H9 (cell line): Measurements from ENCODE around the gene TMCO4. TPM values are rescaled to one million over a fixed set of nuclear protein-coding genes. Genes with fewer than 3 reads are reported as not detected.

Source experiments
- DNase-seq: peaks from one replicate; pipeline ENCODE4 v3.0.0-alpha.2; 2017
- H2AFZ ChIP-seq: one replicate; pipeline ENCODE4 v1.6.1; 2013; ENCODE audit warnings: mild to moderate bottlenecking, low read length, control low read depth, moderate library complexity
- H2AK5ac ChIP-seq: 2 replicates; pipeline ENCODE4 v1.6.1; 2013; ENCODE audit warnings: low read length, control low read depth, mixed read lengths; ENCODE audit not compliant: insufficient read length
- H2BK120ac ChIP-seq: one replicate; pipeline ENCODE4 v1.6.1; 2013; ENCODE audit warnings: low read depth, mild to moderate bottlenecking, low read length, control low read depth, inconsistent platforms; ENCODE audit not compliant: poor library complexity, severe bottlenecking
- H2BK12ac ChIP-seq: 2 replicates; pipeline ENCODE4 v1.6.1; 2013; ENCODE audit warnings: low read length, control low read depth, mixed read lengths, low read depth; ENCODE audit not compliant: insufficient read length
- H2BK15ac ChIP-seq: 2 replicates; pipeline ENCODE4 v1.6.1; 2013; ENCODE audit warnings: low read depth, low read length, control low read depth
- H2BK20ac ChIP-seq: one replicate; pipeline ENCODE4 v1.6.1; 2013; ENCODE audit warnings: low read depth, mild to moderate bottlenecking, low read length, control low read depth, inconsistent platforms; ENCODE audit not compliant: poor library complexity, severe bottlenecking
- H2BK5ac ChIP-seq: 2 replicates; pipeline ENCODE4 v1.6.1; 2013; ENCODE audit warnings: low read length, control low read depth, mixed read lengths; ENCODE audit not compliant: insufficient read length
- H3K14ac ChIP-seq: 2 replicates; pipeline ENCODE4 v1.6.1; 2013; ENCODE audit warnings: low read length, control low read depth; ENCODE audit not compliant: insufficient read depth
- H3K18ac ChIP-seq: 2 replicates; pipeline ENCODE4 v1.6.1; 2013; ENCODE audit warnings: low read depth, mild to moderate bottlenecking, mixed read lengths, low read length, control low read depth; ENCODE audit not compliant: insufficient read length
- H3K23ac ChIP-seq: 2 replicates; pipeline ENCODE4 v1.6.1; 2013; ENCODE audit warnings: low read length, control low read depth, mixed read lengths, low read depth; ENCODE audit not compliant: insufficient read length
- H3K23me2 ChIP-seq: 2 replicates; pipeline ENCODE4 v1.6.1; 2013; ENCODE audit warnings: low read depth, mild to moderate bottlenecking, mixed read lengths, low read length, control low read depth; ENCODE audit not compliant: insufficient read length, poor library complexity, severe bottlenecking
- H3K27ac ChIP-seq: 2 replicates; pipeline ENCODE4 v1.5.1; 2013; ENCODE audit warnings: low read length, control low read depth, mixed read lengths, low read depth; ENCODE audit not compliant: insufficient read length
- H3K27me3 ChIP-seq: 2 replicates; pipeline ENCODE4 v1.6.1; 2013; ENCODE audit warnings: low read length, control low read depth, inconsistent platforms; ENCODE audit not compliant: insufficient read depth
- H3K4ac ChIP-seq: 2 replicates; pipeline ENCODE4 v1.6.1; 2013; ENCODE audit warnings: low read depth, mild to moderate bottlenecking, control low read depth, inconsistent platforms, low read length, moderate library complexity
- H3K4me1 ChIP-seq: 2 replicates; pipeline ENCODE4 v1.6.1; 2013; ENCODE audit warnings: low read length, control low read depth, inconsistent platforms; ENCODE audit not compliant: insufficient read depth
- H3K4me2 ChIP-seq: 2 replicates; pipeline ENCODE4 v1.6.1; 2013; ENCODE audit warnings: low read length, control low read depth, mixed read lengths; ENCODE audit not compliant: insufficient read length, insufficient read depth
- H3K56ac ChIP-seq: 2 replicates; pipeline ENCODE4 v1.6.1; 2013; ENCODE audit warnings: low read depth, mild to moderate bottlenecking, mixed read lengths, low read length, control low read depth; ENCODE audit not compliant: insufficient read length
- H3K79me1 ChIP-seq: 2 replicates; pipeline ENCODE4 v1.6.1; 2013; ENCODE audit warnings: low read depth, mild to moderate bottlenecking, moderate library complexity, low read length, control low read depth, inconsistent platforms; ENCODE audit not compliant: insufficient read depth, poor library complexity, severe bottlenecking
- H3K79me2 ChIP-seq: 2 replicates; pipeline ENCODE4 v1.6.1; 2013; ENCODE audit warnings: low read length, control low read depth, inconsistent platforms; ENCODE audit not compliant: insufficient read depth
- H3K9ac ChIP-seq: 2 replicates; pipeline ENCODE4 v1.6.1; 2013; ENCODE audit warnings: low read length, control low read depth, mixed read lengths; ENCODE audit not compliant: insufficient read length; ENCODE audit errors: extremely low read depth
- H3K9me3 ChIP-seq: one replicate; pipeline ENCODE4 v1.6.1; 2013; ENCODE audit warnings: low read depth, low read length, inconsistent platforms; ENCODE audit not compliant: control insufficient read depth
- H3T11ph ChIP-seq: one replicate; pipeline ENCODE4 v1.6.1; 2013; ENCODE audit warnings: mild to moderate bottlenecking, low read length, control low read depth, inconsistent platforms
- H4K20me1 ChIP-seq: one replicate; pipeline ENCODE4 v1.6.1; 2013; ENCODE audit not compliant: control insufficient read depth, insufficient read length, insufficient read depth
- H4K5ac ChIP-seq: 2 replicates; pipeline ENCODE4 v1.6.1; 2013; ENCODE audit warnings: low read depth, mild to moderate bottlenecking, mixed read lengths, low read length, control low read depth; ENCODE audit not compliant: insufficient read length
- H4K8ac ChIP-seq: replicated peaks from 2 replicates; pipeline ENCODE4 v1.6.1; 2013; ENCODE audit warnings: low read length, control low read depth, mixed read lengths, low read depth; ENCODE audit not compliant: insufficient read length
- H4K91ac ChIP-seq: 2 replicates; pipeline ENCODE4 v1.6.1; 2013; ENCODE audit warnings: low read depth, mild to moderate bottlenecking, moderate library complexity, mixed read lengths, low read length, control low read depth; ENCODE audit not compliant: insufficient read length
- H3K27ac Mint-ChIP-seq, 3 experiments: 2 replicates in 2 of 3; 3 replicates in 1 of 3; pipeline ENCODE4 v1.8.0; 2020 to 2021; ENCODE audit warnings: mixed read lengths in 3 of 3, mild to moderate bottlenecking in 1 of 3, moderate library complexity in 1 of 3
- H3K27me3 Mint-ChIP-seq: 2 replicates; pipeline ENCODE4 v1.8.0; 2021; ENCODE audit warnings: low read depth, mild to moderate bottlenecking, moderate library complexity, mixed read lengths
- H3K36me3 Mint-ChIP-seq, 3 experiments: 2 replicates in 2 of 3; 3 replicates in 1 of 3; pipeline ENCODE4 v1.8.0; 2020 to 2021; ENCODE audit warnings: low read depth in 3 of 3, mixed read lengths in 3 of 3; ENCODE audit not compliant: insufficient read depth in 1 of 3
- H3K4me1 Mint-ChIP-seq, 2 experiments: 2 replicates each; pipeline ENCODE4 v1.8.0; 2020; ENCODE audit warnings: mixed read lengths in 2 of 2
- H3K4me3 Mint-ChIP-seq, 2 experiments: 2 replicates in 1 of 2; 3 replicates in 1 of 2; pipeline ENCODE4 v1.8.0; 2020 to 2021; ENCODE audit warnings: mild to moderate bottlenecking in 2 of 2, mixed read lengths in 2 of 2, moderate library complexity in 1 of 2
- H3K9me3 Mint-ChIP-seq, 2 experiments: 2 replicates in 1 of 2; 3 replicates in 1 of 2; pipeline ENCODE4 v1.8.0; 2020; ENCODE audit warnings: mild to moderate bottlenecking in 2 of 2, mixed read lengths in 2 of 2, moderate library complexity in 1 of 2
- WGBS: extraction: QIAGEN DNeasy Blood & Tissue Kit; methylation state at CpG from one replicate; pipeline ENCODE4 v1.1.7; 2013; ENCODE audit warnings: missing lambda C conversion rate, low lambda C conversion rate, mixed read lengths; ENCODE audit not compliant: insufficient read length; ENCODE audit errors: extremely low coverage; 5-methylcytosine and 5-hydroxymethylcytosine counted together
- total RNA-seq: library from RNA; stranded (reverse); gene quantifications from 2 replicates; pipeline ENCODE4 v1.2.1, GENCODE V29; 2021
- TF ChIP-seq, protein P1 (sequence below): fragments of 200-600 bp; sonication (generic); conservative IDR thresholded peaks from 3 replicates; pipeline ENCODE4 v1.8.0; 2021; ENCODE audit warnings: antibody characterized with exemption, mild to moderate bottlenecking

TMCO4 gene
- total RNA-seq, 1 experiment from 2014 or later: 4.0 TPM

GRCh38 chr1:19689085-19689757 lies 110.5 kb downstream of the TMCO4 start:
- no CpG with 5 or more reads among the region's 5 CpGs for WGBS
- Histone ChIP-seq H3K9ac (no peak overlapping the region), H3T11ph (no peak overlapping the region), H2AFZ (no peak overlapping the region), H3K79me1 (no peaks in the 10 kb centered on the region), H4K91ac (no peak overlapping the region), H3K18ac (no peak overlapping the region), H3K23me2 (no peaks in the 10 kb centered on the region), H2BK20ac (no peak overlapping the region), H3K27ac (no peak overlapping the region), H3K4ac (no peak overlapping the region), H3K23ac (no peak overlapping the region), H4K20me1 (no peaks in the 10 kb centered on the region), H3K79me2 (no peaks in the 10 kb centered on the region), H4K8ac (no peak overlapping the region), H4K5ac (no peak overlapping the region), H2AK5ac (no peak overlapping the region), H3K9me3 (no peaks in the 10 kb centered on the region), H2BK15ac (no peak overlapping the region), H3K4me2 (no peak overlapping the region), H2BK5ac (no peak overlapping the region), H3K56ac (no peak overlapping the region), H2BK120ac (no peak overlapping the region), H3K27me3 (no peaks in the 10 kb centered on the region), H3K14ac (no peak overlapping the region), H2BK12ac (no peak overlapping the region), H3K4me1 (no peaks in the 10 kb centered on the region; the same call in 1 of the 2 replicates)
- no peak for DNase-seq
- peaks cover 0 to 4% of the 10 kb centered on the region in 2 experiments; a peak in 2 of 5 replicates for H3K9me3 Mint-ChIP-seq
- TF ChIP-seq, protein P1, sequence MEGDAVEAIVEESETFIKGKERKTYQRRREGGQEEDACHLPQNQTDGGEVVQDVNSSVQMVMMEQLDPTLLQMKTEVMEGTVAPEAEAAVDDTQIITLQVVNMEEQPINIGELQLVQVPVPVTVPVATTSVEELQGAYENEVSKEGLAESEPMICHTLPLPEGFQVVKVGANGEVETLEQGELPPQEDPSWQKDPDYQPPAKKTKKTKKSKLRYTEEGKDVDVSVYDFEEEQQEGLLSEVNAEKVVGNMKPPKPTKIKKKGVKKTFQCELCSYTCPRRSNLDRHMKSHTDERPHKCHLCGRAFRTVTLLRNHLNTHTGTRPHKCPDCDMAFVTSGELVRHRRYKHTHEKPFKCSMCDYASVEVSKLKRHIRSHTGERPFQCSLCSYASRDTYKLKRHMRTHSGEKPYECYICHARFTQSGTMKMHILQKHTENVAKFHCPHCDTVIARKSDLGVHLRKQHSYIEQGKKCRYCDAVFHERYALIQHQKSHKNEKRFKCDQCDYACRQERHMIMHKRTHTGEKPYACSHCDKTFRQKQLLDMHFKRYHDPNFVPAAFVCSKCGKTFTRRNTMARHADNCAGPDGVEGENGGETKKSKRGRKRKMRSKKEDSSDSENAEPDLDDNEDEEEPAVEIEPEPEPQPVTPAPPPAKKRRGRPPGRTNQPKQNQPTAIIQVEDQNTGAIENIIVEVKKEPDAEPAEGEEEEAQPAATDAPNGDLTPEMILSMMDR: no peak
- peaks cover 0 to 4% (median 0%) of the 10 kb centered on the region in 3 experiments; a peak in 2 of 7 replicates for H3K36me3 Mint-ChIP-seq
- no peak overlapping the region for H3K4me3 Mint-ChIP-seq
- H3K27me3 Mint-ChIP-seq: peaks cover 8% of the 10 kb centered on the region
- peak overlapping the region; percentile 54 to 81 (median 55); a peak in 3 of 7 replicates for H3K27ac Mint-ChIP-seq
- peaks cover 21 to 35% of the 10 kb centered on the region in 2 experiments for H3K4me1 Mint-ChIP-seq
